ENCODE data around the gene ACSS3. TPM values are rescaled to one million over a fixed set of nuclear protein-coding genes. Genes with fewer than 3 reads are reported as not detected.
"Not testable (repeated sequence)": the region's sequence is repeated elsewhere in the genome, so short reads cannot be mapped to it uniquely, and the experiment has no call there.

ACSS3 gene
- total RNA-seq, 1 experiment from 2014 or later = 19.3 TPM

DNA sequence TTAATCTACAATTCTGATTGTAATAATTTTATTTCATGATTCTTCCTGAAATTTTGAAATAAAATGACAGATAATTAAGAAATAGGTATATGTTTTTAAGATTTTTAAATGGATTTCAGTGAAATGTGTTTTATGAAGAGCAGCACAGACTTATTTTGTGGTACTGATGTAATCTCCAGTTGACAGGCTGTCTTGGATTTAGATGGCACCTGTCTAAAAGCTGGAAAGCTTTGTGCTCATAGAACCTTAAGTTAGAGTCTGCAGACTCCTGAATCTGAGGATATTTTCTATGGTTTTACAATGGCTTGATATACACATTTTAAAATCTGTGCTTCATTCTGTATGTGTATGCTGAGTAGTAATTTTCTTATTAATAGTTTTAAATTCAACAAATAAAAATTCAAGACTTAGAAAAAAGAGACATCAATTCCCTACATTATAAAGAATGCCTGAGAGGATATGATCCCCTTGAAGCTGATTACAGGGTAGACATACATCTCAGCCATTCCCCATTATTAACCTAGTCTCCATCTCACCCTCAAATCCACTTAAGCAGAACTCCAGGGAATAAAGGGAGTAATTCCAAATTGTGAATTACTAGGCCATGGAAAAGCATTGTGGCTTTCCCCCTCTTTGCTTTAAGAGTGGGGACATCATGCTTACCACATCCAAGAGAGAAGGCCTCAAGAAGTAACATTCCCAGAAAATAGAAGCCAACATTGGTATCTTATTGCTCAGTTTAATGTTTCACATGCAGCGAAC is 33.7 kb upstream of the ACSS3 start:
- Histone ChIP-seq H3K23ac (ENCODE audit: insufficient read length, low read depth, low read length) (no peak overlapping the region), H3K9ac (ENCODE audit: extremely low read depth, insufficient read length, low read length) (no peak overlapping the region), H3K79me2 (ENCODE audit: insufficient read depth, low read length) (no peaks in the 10 kb centered on the region), H3K14ac (ENCODE audit: insufficient read depth, low read length) (no peak overlapping the region), H3K4me2 (ENCODE audit: insufficient read depth, insufficient read length, low read length) (no peak overlapping the region), H4K5ac (ENCODE audit: insufficient read length, low read depth, low read length) (no peak overlapping the region), H3K27me3 (ENCODE audit: insufficient read depth, low read length) (no peaks in the 10 kb centered on the region), H2BK5ac (ENCODE audit: insufficient read length, low read length) (no peak overlapping the region), H3K27ac (ENCODE audit: insufficient read length, low read depth, low read length) (no peak overlapping the region), H4K91ac (ENCODE audit: insufficient read length, low read depth, low read length) (no peak overlapping the region), H3K18ac (ENCODE audit: insufficient read length, low read depth, low read length) (no peak overlapping the region), H3K4me1 (ENCODE audit: insufficient read depth, low read length) (no peaks in the 10 kb centered on the region), H4K20me1 (ENCODE audit: control insufficient read depth, insufficient read depth, insufficient read length) (no peaks in the 10 kb centered on the region), H2AK5ac (ENCODE audit: insufficient read length, low read length) (no peak overlapping the region), H3T11ph (ENCODE audit: low read length) (no peak overlapping the region), H2BK120ac (ENCODE audit: low read depth, low read length, poor library complexity, severe bottlenecking) (no peak overlapping the region), H2BK12ac (ENCODE audit: insufficient read length, low read depth, low read length) (no peak overlapping the region), H3K4ac (ENCODE audit: low read depth, low read length) (no peak overlapping the region), H3K9me3 (ENCODE audit: control insufficient read depth, low read depth, low read length) (no peaks in the 10 kb centered on the region), H3K56ac (ENCODE audit: insufficient read length, low read depth, low read length) (no peak overlapping the region), H2AFZ (ENCODE audit: low read length) (no peak overlapping the region), H4K8ac (replicated peaks; ENCODE audit: insufficient read length, low read depth, low read length) (no peak overlapping the region), H3K79me1 (ENCODE audit: insufficient read depth, low read depth, low read length, poor library complexity, severe bottlenecking) (no peaks in the 10 kb centered on the region), H2BK20ac (ENCODE audit: low read depth, low read length, poor library complexity, severe bottlenecking) (no peak overlapping the region), H3K23me2 (ENCODE audit: insufficient read length, low read depth, low read length, poor library complexity, severe bottlenecking) (no peaks in the 10 kb centered on the region), H2BK15ac (ENCODE audit: low read depth, low read length) (no peak overlapping the region)
- Mint-ChIP-seq H3K36me3 (ENCODE audit: insufficient read depth in 1 of 3, low read depth in 3 of 3) (peaks cover 0 to 2% (median 0%) of the 10 kb centered on the region in 3 experiments; a peak in 1 of 7 replicates), H3K9me3 (peaks cover 0 to 3% of the 10 kb centered on the region in 2 experiments; a peak in 3 of 5 replicates), H3K27me3 (ENCODE audit: low read depth) (no peaks in the 10 kb centered on the region), H3K4me3 (no peak overlapping the region), H3K27ac (no peak overlapping the region), H3K4me1 (no peaks in the 10 kb centered on the region)
- TF ChIP-seq, protein P1, sequence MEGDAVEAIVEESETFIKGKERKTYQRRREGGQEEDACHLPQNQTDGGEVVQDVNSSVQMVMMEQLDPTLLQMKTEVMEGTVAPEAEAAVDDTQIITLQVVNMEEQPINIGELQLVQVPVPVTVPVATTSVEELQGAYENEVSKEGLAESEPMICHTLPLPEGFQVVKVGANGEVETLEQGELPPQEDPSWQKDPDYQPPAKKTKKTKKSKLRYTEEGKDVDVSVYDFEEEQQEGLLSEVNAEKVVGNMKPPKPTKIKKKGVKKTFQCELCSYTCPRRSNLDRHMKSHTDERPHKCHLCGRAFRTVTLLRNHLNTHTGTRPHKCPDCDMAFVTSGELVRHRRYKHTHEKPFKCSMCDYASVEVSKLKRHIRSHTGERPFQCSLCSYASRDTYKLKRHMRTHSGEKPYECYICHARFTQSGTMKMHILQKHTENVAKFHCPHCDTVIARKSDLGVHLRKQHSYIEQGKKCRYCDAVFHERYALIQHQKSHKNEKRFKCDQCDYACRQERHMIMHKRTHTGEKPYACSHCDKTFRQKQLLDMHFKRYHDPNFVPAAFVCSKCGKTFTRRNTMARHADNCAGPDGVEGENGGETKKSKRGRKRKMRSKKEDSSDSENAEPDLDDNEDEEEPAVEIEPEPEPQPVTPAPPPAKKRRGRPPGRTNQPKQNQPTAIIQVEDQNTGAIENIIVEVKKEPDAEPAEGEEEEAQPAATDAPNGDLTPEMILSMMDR (conservative IDR thresholded peaks at IDR 0.05) = no peak
- no CpG with 5 or more reads among the region's 1 CpG for WGBS (ENCODE audit: extremely low coverage, insufficient read length, low lambda C conversion rate)
- DNase-seq = no peak

DNA sequence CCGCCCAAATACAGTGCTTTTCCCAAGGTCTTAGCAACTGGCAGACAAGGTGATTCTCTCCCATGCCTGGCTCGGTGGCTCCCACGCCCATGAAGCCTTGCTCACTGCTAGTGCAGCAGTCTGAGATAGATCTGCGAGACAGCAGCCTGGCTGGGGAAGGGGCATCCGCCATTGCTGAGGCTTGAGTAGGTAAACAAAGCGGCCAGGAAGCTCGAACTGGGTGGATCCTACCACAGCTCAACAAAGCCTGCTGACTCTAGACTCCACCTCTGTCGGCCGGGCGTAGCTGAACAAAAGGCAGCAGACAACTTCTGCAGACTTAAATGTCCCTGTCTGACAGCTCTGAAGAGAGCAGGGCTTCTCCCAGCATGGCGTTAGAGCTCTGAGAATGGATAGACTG is 12.9 kb upstream of the ACSS3 start:
- not testable (repeated sequence) for H3K56ac ChIP-seq (ENCODE audit: insufficient read length, low read depth, low read length); H2BK15ac ChIP-seq (ENCODE audit: low read depth, low read length); H4K8ac ChIP-seq (replicated peaks; ENCODE audit: insufficient read length, low read depth, low read length); DNase-seq; H3K4ac ChIP-seq (ENCODE audit: low read depth, low read length); H3T11ph ChIP-seq (ENCODE audit: low read length); H4K5ac ChIP-seq (ENCODE audit: insufficient read length, low read depth, low read length); H2BK12ac ChIP-seq (ENCODE audit: insufficient read length, low read depth, low read length); H2BK120ac ChIP-seq (ENCODE audit: low read depth, low read length, poor library complexity, severe bottlenecking); H3K9ac ChIP-seq (ENCODE audit: extremely low read depth, insufficient read length, low read length); H2BK20ac ChIP-seq (ENCODE audit: low read depth, low read length, poor library complexity, severe bottlenecking); H4K91ac ChIP-seq (ENCODE audit: insufficient read length, low read depth, low read length); H2BK5ac ChIP-seq (ENCODE audit: insufficient read length, low read length); H3K4me1 ChIP-seq (ENCODE audit: insufficient read depth, low read length); H3K18ac ChIP-seq (ENCODE audit: insufficient read length, low read depth, low read length); H3K4me1 Mint-ChIP-seq; H3K14ac ChIP-seq (ENCODE audit: insufficient read depth, low read length); H3K79me1 ChIP-seq (ENCODE audit: insufficient read depth, low read depth, low read length, poor library complexity, severe bottlenecking); H2AFZ ChIP-seq (ENCODE audit: low read length); H3K27me3 ChIP-seq (ENCODE audit: insufficient read depth, low read length); H3K9me3 ChIP-seq (ENCODE audit: control insufficient read depth, low read depth, low read length); H3K79me2 ChIP-seq (ENCODE audit: insufficient read depth, low read length); H3K23me2 ChIP-seq (ENCODE audit: insufficient read length, low read depth, low read length, poor library complexity, severe bottlenecking); H3K27ac ChIP-seq (ENCODE audit: insufficient read length, low read depth, low read length); H3K23ac ChIP-seq (ENCODE audit: insufficient read length, low read depth, low read length); H4K20me1 ChIP-seq (ENCODE audit: control insufficient read depth, insufficient read depth, insufficient read length); H2AK5ac ChIP-seq (ENCODE audit: insufficient read length, low read length); H3K27ac Mint-ChIP-seq; H3K4me2 ChIP-seq (ENCODE audit: insufficient read depth, insufficient read length, low read length); H3K4me3 Mint-ChIP-seq
- H3K27me3 Mint-ChIP-seq (ENCODE audit: low read depth) = peaks cover 21% of the 10 kb centered on the region
- no CpG with 5 or more reads among the region's 11 CpGs for WGBS (ENCODE audit: extremely low coverage, insufficient read length, low lambda C conversion rate)
- H3K36me3 Mint-ChIP-seq (ENCODE audit: insufficient read depth in 1 of 3, low read depth in 3 of 3) = peaks cover 13 to 43% (median 23%) of the 10 kb centered on the region in 3 experiments
- peaks cover 43 to 48% of the 10 kb centered on the region in 2 experiments for H3K9me3 Mint-ChIP-seq

Data from H9 (cell line).